Mucosa of descending colon (tissue), 3 donors: ENCODE data around the gene MYRIP. TPM values are rescaled to one million over a fixed set of nuclear protein-coding genes. Genes with fewer than 3 reads are reported as not detected.
A peak's percentile ranks its signal among the peaks of the same experiment; 100 is the strongest.

Experiments
- ATAC-seq: fragments of 200-7000 bp; cut with Tn5 transposase; one replicate; pipeline ENCODE4 v1.9.1; 2020; ENCODE audit warnings: mild to moderate bottlenecking, moderate library complexity
- DNase-seq, 3 donors: peaks; one replicate each; pipeline ENCODE4 v3.0.0-alpha.2; 2020
- H3K36me3 ChIP-seq: fragments of 200-600 bp; one replicate; pipeline ENCODE4 v1.8.0; 2021; ENCODE audit warnings: low read depth, mild to moderate bottlenecking
- H3K4me1 ChIP-seq: fragments of 200-600 bp; one replicate; pipeline ENCODE4 v1.8.0; 2021; ENCODE audit warnings: low read depth, mild to moderate bottlenecking
- H3K4me3 ChIP-seq: fragments of 200-600 bp; one replicate; pipeline ENCODE4 v1.8.0; 2021; ENCODE audit warnings: mild to moderate bottlenecking
- H3K9me3 ChIP-seq: fragments of 200-600 bp; one replicate; pipeline ENCODE4 v1.8.0; 2021; ENCODE audit warnings: mild to moderate bottlenecking
- CTCF ChIP-seq: fragments of 200-600 bp; IDR thresholded peaks from one replicate; pipeline ENCODE4 v1.8.0; 2022; ENCODE audit warnings: antibody characterized with exemption, mild to moderate bottlenecking
- intact Hi-C, 2 donors: fragments of 100-400 bp; cut with DNase I in 1 of 2; cut with micrococcal nuclease in 1 of 2; formaldehyde crosslinking; loops; one replicate each; pipeline versions ENCODE4 v1.11.0 to v1.11.1; 2022; cut with DNase I, micrococcal nuclease
- long read RNA-seq, 2 donors: library from polyadenylated mRNA; unstranded; transcript quantifications; one replicate each; pipeline ENCODE4 v2.0.0, GENCODE V29; 2019 to 2021
- total RNA-seq, 3 donors: library from RNA; stranded (reverse); fragmentation: NEBNext Ultra II Directional in 2 of 3; extraction: Animal tissue kit (Norgen Biotek cat#: 25700) in 2 of 3; gene quantifications; one replicate each; pipeline versions ENCODE4 v1.2.1 to v1.2.4, GENCODE V29; 2021 to 2023
- donor health status: DM: no; HTN: no; CAD: no; lungs with moderate emphysema.
- donor health status: DM: no; HTN: no; CAD: no.
- donor health status: DM: no; HTN: yes; CAD: no.

The MYRIP gene
- total RNA-seq: 10 to 100 TPM in 1 of 3 donors, 1 to 10 TPM in 2; 7.2 to 11.2 (median 9.9) TPM
- long read RNA-seq, donor 1, full-length matches to known transcripts: 1 of 3 reads
- long read RNA-seq, donor 1, partial matches to known transcripts: 1 of 3 reads
- long read RNA-seq, donor 1, other reads (novel, unspliced or antisense): 1 of 3 reads
- long read RNA-seq, donor 2, partial matches to known transcripts: 0 of 2 reads
- long read RNA-seq, donor 2, other reads (novel, unspliced or antisense): 2 of 2 reads

DNA sequence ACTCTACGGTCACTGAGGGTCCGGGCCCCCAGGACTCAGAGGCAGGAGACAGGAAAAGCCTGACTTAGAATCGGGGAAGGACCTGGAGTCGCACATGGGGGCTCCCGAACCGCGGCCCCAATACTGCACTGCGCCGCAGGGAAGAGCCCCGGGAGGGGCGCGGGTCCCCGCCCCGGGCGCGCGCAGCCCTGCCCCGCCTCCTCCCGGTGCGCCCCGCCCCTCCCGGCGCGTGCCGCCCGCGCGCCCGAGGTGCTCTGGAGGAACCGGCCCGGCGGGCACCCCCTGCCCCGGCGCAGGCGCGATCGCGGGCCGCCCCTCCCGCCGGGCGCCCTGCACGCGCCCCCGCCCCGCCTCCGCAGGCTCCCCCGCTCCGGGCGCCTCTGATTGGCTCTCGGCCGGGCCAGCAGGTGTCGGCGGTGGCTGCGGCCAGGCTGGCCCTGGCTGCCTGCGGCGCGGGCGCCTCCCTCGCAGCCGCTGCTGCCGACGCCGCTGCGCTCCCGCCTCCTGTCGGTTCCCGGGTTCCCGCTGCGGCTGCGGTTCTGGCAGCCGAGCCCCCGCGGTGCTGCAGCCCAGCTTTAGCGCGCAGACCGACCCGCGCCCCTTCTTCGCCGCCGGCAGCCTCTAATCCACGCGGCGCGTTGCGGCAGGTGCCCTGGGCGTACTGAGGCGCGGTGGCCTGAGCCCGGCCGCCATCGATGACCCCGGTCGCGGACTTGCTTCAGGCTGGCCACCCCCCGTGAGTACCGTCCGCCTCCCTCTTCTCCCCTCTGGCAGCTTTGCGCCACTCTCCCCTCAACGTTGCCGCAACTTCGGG is at the start of gene MYRIP:
Gene MYRIP (plus strand): TSS at position 429 of the 814 bp plus-strand sequence. CDS start 91,208 bp downstream, outside the sequence.
- Histone ChIP-seq H3K9me3 (no peaks in the 10 kb centered on the region), H3K4me1 (peaks cover 15% of the 10 kb centered on the region), H3K36me3 (no peaks in the 10 kb centered on the region), H3K4me3 (peak within 1 kb of the TSS; percentile 2)
- TF ChIP-seq CTCF: no peak
- DNase-seq (peak; percentile 69 to 88 (median 76)), ATAC-seq (peak; percentile 96)
- intact Hi-C loops: no loop called here

DNA sequence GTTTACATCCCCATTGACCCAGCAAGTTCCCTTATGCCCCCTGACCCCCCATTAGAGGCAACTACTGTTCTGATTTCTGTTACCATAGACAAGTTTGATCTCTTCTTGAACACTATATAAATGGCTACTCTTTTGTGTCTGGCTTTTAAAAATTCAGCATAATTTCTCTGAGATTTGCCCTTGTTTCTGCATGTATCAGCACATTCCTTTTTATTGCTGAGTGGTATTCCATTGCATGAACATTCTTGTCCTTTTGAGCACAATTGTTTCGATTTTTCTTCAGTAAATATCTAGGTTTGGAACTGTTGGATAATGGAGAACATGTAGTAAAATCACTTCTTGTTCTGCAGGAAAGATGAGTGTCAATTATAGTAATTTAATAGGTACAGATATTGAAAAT is 49.1 kb upstream of the MYRIP start:
- no peaks in the 10 kb centered on the region for H3K9me3 ChIP-seq
- no peak for TF ChIP-seq CTCF
- no peak for DNase-seq
- intact Hi-C loops: no loop called here
- H3K4me3 ChIP-seq: no peak overlapping the region
- ATAC-seq: no peak
- no peaks in the 10 kb centered on the region for H3K36me3 ChIP-seq
- no peaks in the 10 kb centered on the region for H3K4me1 ChIP-seq

DNA sequence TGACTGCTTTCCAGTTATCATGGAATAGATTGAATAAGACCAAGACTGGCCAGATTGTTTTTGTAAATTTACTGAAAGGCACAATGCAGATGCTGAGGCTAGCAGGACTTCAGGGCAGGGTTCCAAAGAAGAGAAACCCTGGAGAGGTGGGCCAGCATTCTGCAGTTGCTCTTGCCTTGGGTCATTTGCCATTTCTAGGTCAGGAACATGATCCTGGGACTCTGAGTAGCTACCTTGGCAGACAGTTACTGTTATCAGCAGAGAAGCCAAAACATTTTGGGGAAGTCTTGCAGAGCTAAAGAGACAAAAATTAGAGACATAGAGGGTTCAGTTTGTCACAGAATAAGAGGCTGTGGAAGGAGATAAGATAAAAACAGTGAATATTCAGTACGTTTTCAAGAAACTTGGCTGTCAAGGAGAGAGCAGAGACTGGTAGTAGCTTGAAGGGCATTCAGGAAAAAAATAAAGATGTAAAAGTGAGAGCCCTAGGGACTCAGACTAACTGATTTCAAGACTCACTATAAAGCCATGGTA is 46.8 kb upstream of the MYRIP start:
- no peak for TF ChIP-seq CTCF
- H3K4me3 ChIP-seq: no peak overlapping the region
- no peaks in the 10 kb centered on the region for H3K4me1 ChIP-seq
- ATAC-seq (no peak), DNase-seq (no peak)
- no peaks in the 10 kb centered on the region for H3K9me3 ChIP-seq
- intact Hi-C loops: no loop called here
- H3K36me3 ChIP-seq: no peaks in the 10 kb centered on the region

GRCh38 chr3:39763390-39763789 is 46.0 kb upstream of the MYRIP start:
- Histone ChIP-seq H3K4me3 (no peak overlapping the region), H3K4me1 (no peaks in the 10 kb centered on the region), H3K9me3 (no peaks in the 10 kb centered on the region), H3K36me3 (no peaks in the 10 kb centered on the region)
- intact Hi-C loops: no loop called here
- ATAC-seq (no peak), DNase-seq (no peak)
- TF ChIP-seq CTCF: no peak

GRCh38 chr3:39765575-39765974 is 43.8 kb upstream of the MYRIP start:
- ATAC-seq (no peak), DNase-seq (no peak)
- no peaks in the 10 kb centered on the region for H3K9me3 ChIP-seq
- H3K4me1 ChIP-seq: no peaks in the 10 kb centered on the region
- H3K4me3 ChIP-seq: no peak overlapping the region
- H3K36me3 ChIP-seq: no peaks in the 10 kb centered on the region
- intact Hi-C loops: no loop called here
- no peak for TF ChIP-seq CTCF
